HG03135 (cell line): ENCODE results near the gene MYT1.

ENCODE experiments used
- ATAC-seq: cut with Tn5 transposase; IDR thresholded peaks from one replicate; pipeline ENCODE4 v1.9.1; 2021; ENCODE audit warnings: mild to moderate bottlenecking, moderate library complexity; ENCODE audit not compliant: unreplicated experiment

Gene MYT1

DNA sequence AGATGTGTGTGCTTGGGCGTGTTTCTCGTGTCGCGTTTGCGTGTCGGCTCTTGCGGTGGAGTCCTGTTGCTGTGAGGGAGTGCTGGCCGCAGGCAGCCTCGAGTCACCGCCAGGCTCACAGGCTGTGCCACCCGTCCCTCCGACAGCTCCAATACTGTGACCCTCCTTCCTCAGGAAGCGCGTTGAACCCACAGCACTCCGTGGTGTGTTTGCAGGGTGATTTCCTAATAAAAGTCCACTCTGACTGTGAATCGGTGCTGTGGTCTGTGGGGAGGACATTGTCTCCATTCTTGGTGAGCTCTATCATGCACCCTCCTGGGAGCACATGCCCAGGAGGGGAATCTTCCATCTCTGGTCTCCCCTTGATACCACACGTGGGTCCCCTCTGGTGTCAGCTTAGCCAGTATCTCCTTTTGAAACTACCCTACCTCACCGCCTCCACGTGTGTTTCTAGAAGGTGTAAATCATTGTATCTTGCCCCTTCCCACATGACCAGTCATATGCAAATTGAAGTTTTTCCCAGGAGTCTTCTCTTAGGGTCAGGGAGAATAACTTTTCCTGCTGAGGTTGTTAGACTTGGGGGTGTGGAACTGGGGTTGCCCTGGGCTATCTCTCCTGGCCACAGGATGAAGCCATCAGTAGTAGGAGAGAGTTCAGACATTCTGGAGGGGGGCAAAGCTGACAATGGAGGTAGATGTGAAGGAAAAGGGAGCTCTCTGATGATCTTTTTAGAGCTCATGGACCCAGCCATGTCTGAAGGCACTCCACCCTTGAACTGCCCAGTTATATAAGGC lies 77.9 kb downstream of the MYT1 start:
- no peak for ATAC-seq

- no peak for ATAC-seq
Observed at GRCh38 chr20:64242797-64243475, 78.7 kb downstream of the MYT1 start.

DNA sequence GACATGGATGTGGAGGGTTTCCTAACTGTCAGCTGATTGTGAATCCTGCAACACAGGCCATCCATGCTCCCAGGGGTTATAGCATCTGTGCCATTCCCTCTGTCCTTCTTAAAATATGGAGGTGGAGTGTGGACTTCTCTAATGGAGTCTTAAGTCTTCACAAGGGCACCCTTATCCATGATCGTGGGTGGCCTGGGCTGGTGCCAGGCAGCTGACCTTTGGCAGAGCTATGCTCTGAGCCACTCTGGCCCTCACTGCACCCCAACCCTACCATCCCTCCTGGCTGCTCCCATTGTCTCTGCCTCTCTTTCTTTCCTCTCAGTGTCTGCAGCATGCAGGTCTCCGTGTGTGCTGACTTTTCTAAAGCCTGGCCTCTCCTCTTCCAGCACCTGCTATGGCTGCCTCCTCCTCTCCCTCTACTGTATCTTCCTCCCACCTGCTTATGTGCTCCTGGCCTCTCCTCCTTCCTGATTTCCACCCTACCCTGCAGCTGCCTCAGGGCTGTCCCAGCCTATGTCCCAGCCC lies 80.1 kb downstream of the MYT1 start:
- ATAC-seq, result no peak

DNA sequence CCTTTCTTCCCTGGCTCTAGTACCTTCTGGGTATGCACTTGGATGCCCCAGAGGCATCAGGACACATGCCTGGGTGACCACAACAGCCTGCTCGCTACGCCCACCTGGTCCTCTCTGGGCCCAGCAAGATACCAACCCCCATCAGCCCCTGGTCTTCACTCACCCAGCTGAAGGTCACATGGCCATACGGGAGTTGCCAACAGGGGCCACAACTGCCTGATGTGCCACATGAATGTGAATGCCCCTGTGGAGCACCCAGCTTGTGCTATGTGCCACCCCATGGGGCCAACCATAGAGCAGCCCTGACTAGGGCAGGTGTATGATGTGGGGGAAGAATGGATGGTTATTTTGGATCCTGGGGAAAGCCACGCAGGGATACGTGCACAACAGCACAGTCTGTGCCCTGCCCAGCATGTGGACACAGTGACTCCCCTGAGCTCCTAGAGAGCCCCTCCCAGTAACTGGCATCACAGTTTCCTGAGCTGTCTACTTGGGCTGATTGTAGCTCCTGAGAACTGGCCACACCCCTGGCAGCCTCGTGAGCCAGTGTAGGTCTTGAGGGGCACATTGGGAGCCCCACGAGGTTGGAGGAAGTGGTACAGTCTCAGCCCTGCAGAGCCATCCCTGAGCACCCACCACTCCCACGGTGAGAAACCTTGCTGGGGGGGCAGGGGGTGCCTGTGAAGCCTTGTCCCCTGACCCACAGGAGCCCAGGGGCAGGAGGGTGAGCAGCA lies 80.8 kb downstream of the MYT1 start:
- ATAC-seq, result no peak

- ATAC-seq, result no peak
Observed at GRCh38 chr20:64245746-64246595, 81.7 kb downstream of the MYT1 start.

DNA sequence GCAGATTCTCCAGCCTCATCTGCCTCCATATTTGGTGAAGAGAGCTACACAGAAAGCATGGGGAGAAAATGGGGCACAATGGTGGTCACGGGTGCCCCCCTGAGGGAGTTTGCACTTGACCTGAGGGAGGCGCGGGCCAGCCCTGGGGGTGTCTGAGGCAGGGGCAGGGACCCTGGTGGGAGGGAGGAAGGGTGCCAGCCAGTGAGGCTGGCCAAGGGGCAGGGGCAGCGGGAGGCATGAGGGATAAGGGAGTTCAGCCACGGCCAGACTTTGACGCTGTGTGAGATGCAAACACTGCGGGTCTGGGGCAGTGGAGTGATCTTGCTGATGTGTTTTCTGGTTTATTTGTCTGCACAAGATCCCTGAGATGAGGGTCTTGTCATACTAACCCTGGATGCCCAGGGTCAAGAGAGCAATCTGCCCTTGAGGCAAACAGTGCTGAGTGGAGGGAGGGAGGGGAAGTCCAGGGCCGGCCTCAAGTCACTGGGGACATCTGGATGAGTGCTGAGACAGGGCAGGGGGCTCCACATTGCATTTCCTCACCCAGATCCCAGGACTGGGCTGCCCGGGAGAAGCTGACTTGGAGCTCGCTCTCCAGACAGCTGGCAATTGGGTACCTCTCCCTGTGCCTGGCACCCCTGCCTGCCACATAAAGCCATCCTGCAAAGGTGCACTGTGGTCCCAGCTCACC lies 82.5 kb downstream of the MYT1 start:
- no peak for ATAC-seq

DNA sequence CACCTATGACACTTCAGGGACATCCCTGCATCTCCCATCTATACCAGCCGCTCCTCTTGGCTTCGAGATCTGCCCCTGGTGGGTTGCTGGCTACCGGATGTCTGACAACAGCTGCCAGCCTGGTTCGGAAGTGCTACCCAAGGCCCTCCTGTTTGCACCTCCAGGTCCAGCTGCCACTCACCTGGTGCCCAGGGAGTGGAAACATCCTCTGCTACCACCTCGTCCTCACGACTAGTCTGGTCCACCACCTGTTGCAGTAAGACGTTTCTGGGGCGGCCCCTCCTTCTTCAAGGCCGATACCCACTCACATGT lies 83.0 kb downstream of the MYT1 start:
- ATAC-seq, result no peak

- ATAC-seq, result no peak
Observed at GRCh38 chr20:64247970-64248841, 84.0 kb downstream of the MYT1 start.

DNA sequence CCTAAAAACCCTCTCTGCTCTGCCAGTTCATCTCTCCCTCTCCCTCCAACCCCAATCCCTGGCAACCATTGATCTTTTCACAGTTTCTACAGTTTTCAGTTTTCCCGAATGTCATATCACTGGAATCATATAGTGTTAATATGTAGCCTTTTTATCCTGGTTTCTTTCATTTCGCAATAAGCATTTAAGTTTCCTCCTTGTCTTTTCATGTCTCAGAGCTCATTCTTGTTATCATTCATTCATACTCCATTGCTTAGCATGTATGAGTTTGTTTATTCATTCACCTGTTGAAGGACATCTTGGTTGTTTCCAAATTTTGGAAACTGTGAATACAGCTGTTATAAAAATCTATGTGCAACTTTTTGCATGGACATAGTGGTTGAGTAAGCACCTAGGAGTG lies 85.8 kb downstream of the MYT1 start:
- ATAC-seq, result no peak

GRCh38 chr20:64253000-64253383 lies 88.7 kb downstream of the MYT1 start:
- ATAC-seq, result no peak

- no peak for ATAC-seq
Observed at GRCh38 chr20:64253443-64253842, 89.2 kb downstream of the MYT1 start.

- ATAC-seq, result no peak
Observed at GRCh38 chr20:64254156-64254555, 89.9 kb downstream of the MYT1 start.

GRCh38 chr20:64254571-64255360 lies 90.5 kb downstream of the MYT1 start:
- no peak for ATAC-seq

DNA sequence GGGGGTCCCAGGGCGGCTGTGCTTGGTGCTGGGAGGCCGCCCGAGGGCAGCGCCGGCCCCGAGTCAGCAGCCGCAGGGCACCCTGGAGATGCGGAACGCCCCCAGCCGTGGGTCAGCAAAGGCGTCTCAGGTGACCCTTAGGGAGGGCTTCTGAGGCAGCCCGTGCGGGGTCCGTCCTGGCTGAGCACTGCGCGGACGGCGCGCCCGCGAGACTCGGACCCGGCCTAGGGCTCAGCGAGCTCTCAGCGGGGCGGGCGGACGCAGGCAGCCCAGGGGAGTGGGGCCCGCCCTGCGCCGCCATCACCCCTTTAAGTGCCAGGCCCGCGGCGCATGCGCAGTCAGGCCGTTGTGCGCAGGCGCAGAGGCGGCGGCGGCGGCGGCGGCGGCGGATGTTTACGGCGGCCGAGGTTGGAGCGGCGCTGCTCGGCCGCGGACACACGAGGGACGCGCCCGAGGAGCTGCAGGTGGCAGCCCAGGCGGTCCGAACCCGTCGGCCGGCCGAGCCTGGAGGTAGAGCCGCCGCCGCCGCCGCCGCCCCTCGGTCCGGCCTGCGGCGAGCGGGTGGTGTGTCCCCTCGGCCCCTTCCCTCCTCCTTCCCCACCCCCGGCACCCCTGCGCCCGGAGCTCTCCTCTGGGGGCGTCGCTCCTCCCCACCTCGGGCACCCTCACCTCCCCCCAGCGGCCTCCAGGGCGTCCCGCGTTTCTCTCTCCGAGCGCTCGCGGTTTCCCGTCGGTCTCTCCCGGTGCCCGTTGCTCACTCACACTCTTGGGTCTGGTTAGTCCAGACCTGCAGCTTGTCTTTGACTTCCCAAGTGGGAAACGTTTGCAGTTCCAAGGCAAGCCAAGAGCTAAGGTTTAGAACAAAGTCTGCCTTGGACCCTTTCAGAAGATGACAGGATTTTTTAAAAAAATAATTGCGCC lies 91.4 kb downstream of the MYT1 start, which contains the start of gene PCMTD2:
PCMTD2 (plus strand) TSS at position 388 of the 921 bp plus-strand sequence. CDS start 4,218 bp downstream, outside the sequence.
- ATAC-seq, result peak; percentile 70

GRCh38 chr20:64256282-64256935 lies 92.2 kb downstream of the MYT1 start:
- ATAC-seq, result no peak

DNA sequence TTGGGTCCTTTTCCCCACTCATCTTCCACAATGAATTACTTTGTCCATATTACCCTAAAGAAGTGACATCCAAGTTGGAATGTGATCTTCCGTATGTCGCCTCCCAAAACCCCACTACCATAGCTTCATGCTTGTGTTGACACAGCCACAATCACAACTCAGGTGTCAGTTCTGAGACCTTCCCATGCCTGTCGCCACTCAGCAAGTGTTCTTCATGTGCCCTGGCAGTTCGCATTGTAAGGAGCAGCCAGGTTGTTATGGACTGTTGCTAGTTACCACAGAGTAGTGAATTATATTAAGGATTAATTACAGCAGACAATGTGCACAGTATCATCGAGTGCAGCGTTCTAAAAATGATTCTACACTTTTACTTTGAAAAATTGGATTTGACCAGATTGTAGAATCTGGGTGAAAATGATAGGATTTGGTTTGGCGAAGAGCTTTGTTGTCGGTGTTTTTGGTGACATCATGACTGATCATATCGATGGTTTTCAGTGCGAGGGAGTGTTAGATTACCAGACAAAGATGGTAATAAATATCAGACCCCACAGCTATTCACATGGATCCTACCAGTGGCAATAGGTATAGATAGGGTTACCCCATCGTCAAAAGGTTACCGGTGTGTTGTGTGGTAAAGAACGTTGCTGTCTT lies 93.0 kb downstream of the MYT1 start:
- no peak for ATAC-seq
